ENCODE measurements around the gene BRD4.

The BRD4 gene

GRCh38 chr19:15264061-15264932 lies 68.0 kb downstream of the BRD4 start:
- peak; percentile 65 for DNase-seq

- DNase-seq: no peak
These were observed 68.9 kb downstream of the BRD4 start for GRCh38 chr19:15263361-15263985.

- no peak for DNase-seq
These were observed 70.3 kb downstream of the BRD4 start for GRCh38 chr19:15262011-15262410.

GRCh38 chr19:15260939-15261338 lies 71.4 kb downstream of the BRD4 start:
- peak; percentile 2 for DNase-seq

GRCh38 chr19:15259907-15260306 lies 72.4 kb downstream of the BRD4 start:
- DNase-seq: no peak

DNA sequence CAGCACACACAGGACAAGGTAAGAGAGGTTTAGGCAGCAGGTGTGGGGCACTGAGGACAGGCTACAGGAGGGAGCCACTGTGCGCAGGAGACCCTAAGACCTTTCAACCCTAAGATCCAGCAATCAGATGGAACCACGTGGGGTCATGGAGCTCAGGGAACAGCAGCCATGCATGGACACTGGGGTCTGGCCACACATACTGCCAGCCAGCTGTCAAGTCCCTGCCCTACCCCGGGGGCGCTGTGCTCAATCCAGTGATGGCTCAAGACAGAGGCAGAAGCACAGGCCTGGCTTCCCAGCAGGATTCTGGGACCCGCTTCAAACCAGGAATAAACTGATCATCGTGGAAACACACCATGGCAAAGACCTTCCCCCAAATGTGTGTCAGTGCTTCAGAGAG lies 74.6 kb downstream of the BRD4 start:
- no peak for DNase-seq

DNA sequence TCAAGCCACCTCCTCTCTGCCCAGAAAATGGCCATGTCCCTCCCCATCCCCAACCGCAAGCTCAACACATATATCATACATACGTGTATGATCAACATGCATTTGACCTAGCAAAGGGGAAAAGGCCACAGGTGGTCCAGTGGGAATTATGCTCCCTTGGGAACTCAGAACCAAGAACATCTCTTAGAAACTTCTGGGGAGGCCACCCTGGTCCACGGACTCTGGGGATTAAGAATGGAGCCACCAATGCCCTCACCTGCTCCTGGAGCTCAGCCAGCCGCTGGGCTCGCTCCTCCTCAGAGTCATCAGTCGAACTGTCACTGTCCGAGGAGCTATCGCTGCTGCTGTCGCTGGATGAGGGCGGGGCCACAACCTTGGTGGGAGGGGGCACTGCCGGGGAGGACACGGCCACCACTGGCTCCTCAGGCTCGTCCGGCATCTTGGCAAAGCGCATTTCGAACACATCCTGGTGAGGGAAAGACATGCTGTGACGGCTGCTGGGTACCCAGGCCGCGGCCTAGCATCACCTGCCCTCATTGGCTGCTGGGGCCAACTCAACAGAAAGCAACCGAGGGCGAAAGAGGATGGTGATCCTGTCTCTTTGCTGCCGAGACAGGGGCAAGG lies 75.5 kb downstream of the BRD4 start:
- no peak for DNase-seq

DNA sequence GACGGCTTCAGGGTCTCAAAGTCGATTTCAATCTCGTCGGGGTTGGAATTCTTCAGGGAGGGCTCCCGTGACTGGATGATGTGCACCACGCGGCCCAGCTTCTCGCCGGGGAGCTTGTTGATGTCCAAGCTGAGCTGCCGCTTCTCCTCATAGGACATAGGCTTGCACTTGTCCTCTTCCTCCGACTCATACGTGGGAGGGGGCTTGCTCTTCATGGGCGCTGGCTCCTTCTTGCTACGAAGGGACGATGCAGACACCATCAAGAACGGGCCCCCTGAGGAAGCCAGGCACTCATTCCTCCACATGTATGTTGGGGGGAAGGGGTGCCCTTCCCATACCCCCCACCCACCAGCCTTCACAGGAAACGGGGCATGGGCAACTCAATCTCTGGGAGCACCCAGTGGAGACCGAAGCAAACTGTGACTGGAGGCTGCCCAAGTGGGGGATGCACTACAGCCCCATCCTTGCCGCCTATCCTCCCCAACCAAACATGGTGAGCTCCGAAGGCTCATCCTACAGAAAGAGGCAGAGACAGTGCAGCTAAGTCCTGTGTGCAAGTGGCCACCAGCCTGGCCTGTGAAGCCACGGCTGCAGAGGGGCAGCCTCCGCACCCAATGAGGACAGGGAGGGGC lies 76.9 kb downstream of the BRD4 start:
- DNase-seq: no peak

GRCh38 chr19:15254547-15254946 lies 77.8 kb downstream of the BRD4 start:
- no peak for DNase-seq

GRCh38 chr19:15253513-15253912 lies 78.8 kb downstream of the BRD4 start:
- no peak for DNase-seq

GRCh38 chr19:15253061-15253460 lies 79.3 kb downstream of the BRD4 start:
- no peak for DNase-seq

DNA sequence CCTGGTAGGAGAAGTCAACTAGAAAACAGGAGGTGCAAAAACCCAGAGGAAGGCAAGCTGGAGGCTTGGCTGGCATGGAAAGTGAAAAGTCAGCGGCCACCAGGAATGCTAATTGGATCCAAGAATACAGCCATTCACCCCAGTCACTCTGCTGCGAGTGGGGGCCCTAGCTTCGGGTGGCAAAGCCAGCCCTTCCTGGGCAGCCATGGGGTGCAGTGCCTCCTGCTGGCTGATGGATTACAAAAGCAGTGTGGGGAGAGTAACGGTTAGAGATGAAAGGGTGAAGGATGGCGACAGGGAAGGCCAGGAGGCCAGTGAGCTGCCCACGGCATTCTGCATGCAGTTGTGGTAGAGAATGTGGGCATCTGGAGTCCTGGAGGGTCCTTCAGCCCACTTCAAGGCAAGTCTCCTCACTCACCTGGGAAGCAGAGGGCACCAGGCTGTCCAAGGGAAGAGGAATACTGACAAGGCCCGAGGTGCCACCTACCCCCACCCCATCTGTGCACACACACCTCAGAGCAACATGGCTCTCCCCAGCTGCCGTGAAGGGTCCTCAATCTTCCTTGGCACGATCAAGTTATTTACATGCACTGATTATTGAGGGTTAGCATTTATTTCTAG lies 79.8 kb downstream of the BRD4 start:
- DNase-seq: peak; percentile 8

DNA sequence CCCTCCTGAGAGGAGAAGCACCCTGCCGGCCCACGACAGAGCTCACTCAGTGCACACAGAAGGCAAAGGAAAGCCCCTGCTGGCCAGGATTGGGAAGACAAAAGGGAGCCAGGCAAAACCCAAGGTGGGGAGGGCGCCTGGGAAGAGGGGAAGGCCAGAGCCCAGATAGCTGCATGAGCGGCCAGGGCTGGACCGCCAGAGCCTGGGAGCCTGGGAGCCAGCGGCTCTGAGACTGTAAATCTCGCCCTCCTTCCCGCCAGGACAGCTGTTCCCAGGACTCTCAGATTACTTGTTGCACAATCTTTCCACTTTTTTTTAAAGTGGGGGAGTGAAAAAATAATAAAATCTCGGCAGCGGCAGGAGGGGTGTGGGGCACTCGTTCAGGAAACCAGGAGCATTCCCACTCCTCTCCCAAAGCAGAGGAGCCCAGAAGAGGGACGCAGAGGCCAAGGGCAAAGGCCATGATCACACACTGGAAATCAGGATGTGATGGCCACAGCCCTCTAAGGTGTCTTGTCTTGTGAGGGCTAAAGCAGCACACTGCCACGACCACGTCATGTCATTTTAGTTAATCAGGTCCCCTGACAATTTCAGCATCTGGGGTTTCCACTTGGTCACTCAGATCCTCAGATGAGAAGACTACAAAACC lies 80.5 kb downstream of the BRD4 start:
- no peak for DNase-seq

- no peak for DNase-seq
These were observed 81.2 kb downstream of the BRD4 start for GRCh38 chr19:15251010-15251748.

DNA sequence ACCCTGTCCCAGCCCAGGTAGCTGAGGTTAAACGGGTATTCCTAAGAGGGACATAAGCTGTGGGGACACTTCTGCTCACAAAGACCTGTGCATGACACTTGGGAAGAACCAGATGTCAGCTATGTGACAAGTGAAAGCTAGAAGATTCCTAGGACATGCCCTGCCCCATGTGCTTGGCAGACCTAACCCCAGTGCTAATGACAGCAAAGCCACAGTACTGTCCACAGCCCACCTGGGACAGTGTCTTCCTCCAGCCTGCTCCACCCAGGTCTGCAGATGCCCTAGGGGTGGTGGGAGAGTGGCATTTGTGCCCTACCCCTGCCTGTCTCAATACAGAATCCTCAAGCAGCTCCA lies 81.7 kb downstream of the BRD4 start:
- DNase-seq: no peak

DNA sequence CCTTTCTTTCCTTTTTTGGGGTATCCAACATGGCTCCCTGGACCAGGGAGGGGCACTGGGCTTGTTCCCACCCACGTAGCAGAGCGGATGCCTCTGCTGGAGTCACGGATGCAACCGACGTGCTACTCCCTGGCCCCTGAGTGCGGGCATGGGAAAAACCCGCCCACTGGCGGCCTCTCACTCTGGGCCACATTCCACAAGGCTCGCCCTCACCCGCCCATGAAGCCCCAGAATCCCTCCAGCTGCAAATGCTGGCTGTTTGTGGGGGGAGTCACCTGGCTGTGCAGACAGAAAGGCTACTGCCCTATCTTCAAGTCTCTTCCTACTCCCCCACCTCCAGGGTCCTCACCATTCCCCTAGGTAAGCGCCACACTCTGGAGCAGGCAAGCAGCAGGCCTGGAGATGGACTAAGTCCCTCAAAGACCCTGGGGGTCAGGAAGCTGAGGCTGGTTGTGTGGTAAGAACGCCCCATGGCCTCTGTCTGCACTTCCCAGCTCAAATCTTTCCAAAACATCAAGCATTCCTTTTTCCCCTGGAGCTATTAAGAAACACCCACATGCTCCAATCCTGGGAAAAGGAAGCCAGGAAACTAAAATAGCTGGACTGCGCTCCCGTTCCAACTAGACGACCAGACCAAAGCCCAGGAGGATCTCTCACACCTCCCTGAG lies 82.2 kb downstream of the BRD4 start:
- no peak for DNase-seq

DNA sequence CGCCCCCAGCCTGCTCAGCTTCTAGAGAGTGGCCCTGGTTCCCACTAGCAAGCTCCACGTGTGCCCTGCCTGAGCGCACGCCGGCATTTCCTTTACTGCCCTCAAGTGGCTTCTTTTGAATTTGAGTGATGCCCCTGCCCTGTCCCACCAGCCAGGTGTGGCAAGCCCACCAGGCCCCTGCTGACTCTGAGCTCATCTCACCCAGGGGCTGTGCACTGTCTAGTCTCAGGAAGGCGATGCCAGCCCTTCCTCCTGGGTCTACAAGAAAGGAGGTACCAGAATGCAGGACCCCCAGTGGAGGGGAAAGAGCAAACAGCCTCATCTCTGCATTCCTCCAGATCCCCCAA lies 82.8 kb downstream of the BRD4 start:
- DNase-seq: no peak

DNA sequence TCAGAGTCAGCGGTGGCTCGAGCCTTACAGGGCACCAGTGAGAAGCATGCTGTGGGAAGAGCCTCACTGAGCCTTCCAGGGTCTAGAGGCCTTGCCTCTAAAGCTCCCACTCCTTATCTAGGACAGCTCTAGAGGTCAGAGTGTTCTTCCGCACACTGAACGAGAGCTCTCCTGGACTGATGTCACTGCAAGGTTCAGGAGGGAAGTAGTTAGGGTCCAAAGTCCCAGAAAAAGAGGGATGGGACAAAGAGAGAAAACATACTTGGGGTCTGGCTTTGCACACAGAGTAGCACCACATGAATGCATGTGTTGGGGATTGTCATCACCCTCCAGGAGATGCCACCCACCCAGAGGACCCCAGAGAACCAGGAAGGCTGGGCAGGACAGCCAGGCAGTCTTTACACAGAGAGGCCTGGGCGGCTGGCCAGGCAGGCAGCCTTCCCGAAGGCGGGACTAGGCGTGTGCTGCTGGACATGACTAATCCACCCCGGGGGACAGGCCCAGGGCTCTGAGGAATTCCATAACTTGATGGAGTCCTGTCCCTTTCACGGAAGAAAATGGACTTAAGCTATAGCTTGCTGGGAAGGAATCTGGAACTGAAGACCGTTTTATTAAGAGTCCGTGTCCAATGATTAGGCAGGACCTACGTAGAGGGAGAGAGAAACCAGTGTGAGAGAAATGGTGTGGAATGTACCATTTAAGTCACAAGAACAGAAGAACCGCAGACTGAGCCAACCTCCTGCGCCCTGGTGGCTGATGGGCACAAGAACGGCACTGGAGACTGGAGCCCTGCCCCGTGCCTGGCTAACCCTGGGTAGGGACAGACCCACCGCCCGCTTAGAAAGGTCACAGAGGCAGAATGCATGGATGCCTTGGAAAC lies 83.5 kb downstream of the BRD4 start:
- no peak for DNase-seq

- no peak for DNase-seq
These were observed 84.2 kb downstream of the BRD4 start for GRCh38 chr19:15248106-15248505.
